HepG2 (cell line): ENCODE results near the gene FRMD8. TPM values are rescaled to one million over a fixed set of nuclear protein-coding genes. Genes with fewer than 3 reads are reported as not detected.

ENCODE experiments used
- BRCA1 ChIP-seq: sonication (generic); formaldehyde crosslinking; IDR thresholded peaks from 2 replicates; pipeline ENCODE4 v1.4.0; 2020; ENCODE audit warnings: missing genetic modification reagents
- CBX2 ChIP-seq, 2 experiments: fragments of 200-600 bp in 1 of 2; sonication (generic); formaldehyde crosslinking in 1 of 2; IDR thresholded peaks; 2 replicates each; pipeline versions ENCODE4 v1.7.0 to v1.8.1; 2018 to 2022; ENCODE audit warnings: low read depth in 2 of 2, low read length in 1 of 2, mild to moderate bottlenecking in 1 of 2, missing genetic modification reagents in 1 of 2
- EEA1 ChIP-seq: sonication (generic); formaldehyde crosslinking; IDR thresholded peaks from 2 replicates; pipeline ENCODE4 v1.5.1; 2020; ENCODE audit warnings: mild to moderate bottlenecking, missing genetic modification reagents, borderline replicate concordance
- ELF3 ChIP-seq: IDR thresholded peaks from 2 replicates; pipeline ENCODE4 v1.6.1; 2016; ENCODE audit warnings: missing genetic modification reagents, missing compliant biosample characterization
- MBNL3 ChIP-seq: fragments of 250-450 bp; sonication (Bioruptor Pico); conservative IDR thresholded peaks from 2 replicates; pipeline ENCODE4 v1.8.0; 2022; ENCODE audit warnings: mild to moderate bottlenecking, inconsistent platforms
- NAIF1 ChIP-seq: sonication (generic); formaldehyde crosslinking; IDR thresholded peaks from 2 replicates; pipeline ENCODE4 v1.5.0; 2020; ENCODE audit warnings: mild to moderate bottlenecking, missing genetic modification reagents, borderline replicate concordance
- NBN ChIP-seq: fragments of 450-650 bp; conservative IDR thresholded peaks from 2 replicates; pipeline ENCODE4 v1.6.1; 2017
- PLRG1 ChIP-seq: fragments of 450-650 bp; conservative IDR thresholded peaks from 2 replicates; pipeline ENCODE4 v1.6.1; 2016
- PRMT3 ChIP-seq: sonication (generic); formaldehyde crosslinking; IDR thresholded peaks from 2 replicates; pipeline ENCODE4 v1.8.1; 2022; ENCODE audit warnings: low read depth, mild to moderate bottlenecking, moderate library complexity, missing genetic modification reagents, borderline replicate concordance
- SNAI1 ChIP-seq: sonication (generic); formaldehyde crosslinking; IDR thresholded peaks from 2 replicates; pipeline ENCODE4 v1.5.0; 2020; ENCODE audit warnings: mild to moderate bottlenecking, missing genetic modification reagents, borderline replicate concordance
- SRF ChIP-seq: IDR thresholded peaks from 2 replicates; pipeline ENCODE4 v1.6.1; 2011; ENCODE audit warnings: mild to moderate bottlenecking, low read depth, low read length, moderate library complexity
- ZBTB8A ChIP-seq: sonication (generic); formaldehyde crosslinking; IDR thresholded peaks from 2 replicates; pipeline ENCODE4 v1.4.0; 2020; ENCODE audit warnings: mild to moderate bottlenecking, low read depth, missing genetic modification reagents, borderline replicate concordance
- ZNF136 ChIP-seq: sonication (generic); formaldehyde crosslinking; IDR thresholded peaks from 2 replicates; pipeline ENCODE4 v1.8.1; 2022; ENCODE audit warnings: low read depth, mild to moderate bottlenecking, moderate library complexity, missing genetic modification reagents
- ZNF235 ChIP-seq: sonication (generic); formaldehyde crosslinking; IDR thresholded peaks from 2 replicates; pipeline ENCODE4 v1.8.1; 2023; ENCODE audit warnings: mild to moderate bottlenecking, missing genetic modification reagents, borderline replicate concordance
- ZNF3 ChIP-seq: IDR thresholded peaks from 2 replicates; pipeline ENCODE4 v1.7.0; 2017; ENCODE audit warnings: inconsistent platforms
- ZNF326 ChIP-seq: sonication (generic); formaldehyde crosslinking; IDR thresholded peaks from 2 replicates; pipeline ENCODE4 v1.4.0; 2020; ENCODE audit warnings: missing genetic modification reagents, borderline replicate concordance
- ZNF354B ChIP-seq: sonication (generic); formaldehyde crosslinking; IDR thresholded peaks from 2 replicates; pipeline ENCODE4 v1.8.0; 2022; ENCODE audit warnings: mild to moderate bottlenecking, missing genetic modification reagents
- ZNF432 ChIP-seq: sonication (generic); formaldehyde crosslinking; IDR thresholded peaks from 2 replicates; pipeline ENCODE4 v1.5.0; 2020; ENCODE audit warnings: missing genetic modification reagents, mild to moderate bottlenecking, borderline replicate concordance
- ZNF567 ChIP-seq: sonication (generic); formaldehyde crosslinking; IDR thresholded peaks from 2 replicates; pipeline ENCODE4 v1.8.1; 2023; ENCODE audit warnings: mild to moderate bottlenecking, missing genetic modification reagents, borderline replicate concordance
- ZNF616 ChIP-seq: sonication (generic); formaldehyde crosslinking; IDR thresholded peaks from 2 replicates; pipeline ENCODE4 v1.5.0; 2020; ENCODE audit warnings: low read depth, mild to moderate bottlenecking, missing genetic modification reagents
- ZNF777 ChIP-seq: sonication (generic); formaldehyde crosslinking; IDR thresholded peaks from 2 replicates; pipeline ENCODE4 v1.4.0; 2020; ENCODE audit warnings: missing genetic modification reagents
- polyA plus RNA-seq, 8 experiments: library from polyadenylated mRNA; depleted of rRNA in 3 of 8; stranded (reverse) in 7 of 8; unstranded in 1 of 8; fragments of >200 nt; fragmentation: Illumina TruSeq in 4 of 8; extraction: Trizol in 4 of 8; gene quantifications; 2 replicates each; pipeline versions ENCODE4 v1.2.1 to v1.2.3, GENCODE V29; 2011 to 2016; ENCODE audit warnings: low read depth in 4 of 8, missing spikeins in 1 of 8, mixed read lengths in 1 of 8; ENCODE audit not compliant: insufficient read depth in 1 of 8
- total RNA-seq, 5 experiments: library from RNA; depleted of rRNA; stranded (reverse); fragments of >200 nt; fragmentation: Illumina TruSeq; extraction: Trizol; gene quantifications; 2 replicates each; pipeline ENCODE4 v1.2.3, GENCODE V29; 2016; ENCODE audit warnings: low read depth in 1 of 5
- TF ChIP-seq, protein P1 (sequence below): sonication (generic); formaldehyde crosslinking; IDR thresholded peaks from 2 replicates; pipeline ENCODE4 v1.5.1; 2020; ENCODE audit warnings: missing genetic modification reagents, mild to moderate bottlenecking, borderline replicate concordance
- TF ChIP-seq, protein P2 (sequence below): sonication (generic); formaldehyde crosslinking; IDR thresholded peaks from 2 replicates; pipeline ENCODE4 v1.9.0; 2021; ENCODE audit warnings: missing genetic modification reagents, borderline replicate concordance
- TF ChIP-seq, protein P3 (sequence below): sonication (generic); formaldehyde crosslinking; IDR thresholded peaks from 2 replicates; pipeline ENCODE4 v1.4.0; 2020; ENCODE audit warnings: missing genetic modification reagents; ENCODE audit errors: not compliant biosample characterization

FRMD8 gene
- total and polyA plus RNA-seq, 2 of the 13 experiments (the other 11 are each of a cell fraction or from before 2014, with no cell fraction given), result 5.8 to 20.6 TPM

DNA sequence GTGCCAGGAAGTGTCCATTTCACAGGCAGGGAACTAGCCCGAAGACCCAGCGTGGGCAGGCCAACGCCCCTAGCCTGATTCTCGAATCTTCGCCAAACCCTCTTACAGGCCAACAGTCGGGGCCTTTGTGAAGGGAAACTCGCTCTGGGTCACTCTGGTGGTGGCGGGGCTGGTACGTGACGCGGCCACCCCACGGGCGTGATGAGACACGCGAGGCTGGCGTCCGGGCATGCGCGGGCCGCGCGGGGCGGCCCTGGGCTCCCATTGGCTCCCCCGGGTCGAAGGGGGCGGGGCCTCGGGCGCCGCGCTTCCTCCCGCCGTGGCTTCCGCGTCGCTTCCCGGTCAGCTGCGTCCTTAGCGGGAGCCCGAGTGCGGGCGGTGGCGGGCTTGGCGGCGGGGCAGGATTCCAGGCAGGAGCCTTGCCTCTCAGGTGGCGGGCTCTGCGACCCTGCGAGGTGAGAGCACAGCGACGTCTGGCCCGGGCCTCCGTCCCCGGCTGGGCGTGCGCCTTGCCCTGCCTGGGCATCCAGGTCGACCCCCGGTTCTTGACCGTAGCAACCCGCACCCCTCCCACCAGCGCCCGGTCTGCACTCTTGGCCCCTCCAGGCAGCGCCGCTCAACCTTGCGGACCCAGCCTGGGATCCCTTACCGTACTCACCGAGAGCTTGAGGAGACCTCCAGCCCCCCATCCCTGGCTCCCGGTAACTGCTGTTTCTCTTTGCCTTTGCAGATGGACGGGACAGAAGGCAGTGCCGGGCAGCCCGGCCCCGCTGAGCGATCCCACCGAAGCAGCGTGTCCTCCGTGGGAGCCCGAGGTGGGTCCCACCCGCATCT, at the start of gene FRMD8 (continued):
- TF ChIP-seq ZNF777 (CRISPR knock-in tag) (no peak), ELF3 (CRISPR knock-in tag) (peak; percentile 83), ZNF326 (CRISPR knock-in tag) (no peak), SRF (no peak), ZNF235 (0 out of 2 replicates have a peak, but pooled peaks have one; percentile 59), EEA1 (CRISPR knock-in tag) (peak; percentile 47; the same call in 1 of the 2 replicates), CBX2 (IDR thresholded peaks at IDR 0.05; ENCODE audit: low read depth, low read length) (no peak), CBX2 (CRISPR knock-in tag; IDR thresholded peaks at IDR 0.05; ENCODE audit: low read depth) (no peak; the same call in 1 of the 2 replicates), ZBTB8A (CRISPR knock-in tag) (no peak), ZNF616 (no peak; the same call in 1 of the 2 replicates), BRCA1 (CRISPR knock-in tag) (no peak), ZNF136 (CRISPR knock-in tag) (no peak), NAIF1 (CRISPR knock-in tag) (no peak), PLRG1 (no peak), ZNF567 (CRISPR knock-in tag) (peak; percentile 64; the same call in 1 of the 2 replicates), ZNF354B (no peak), ZNF3 (CRISPR knock-in tag) (no peak), MBNL3 (no peak), NBN (no peak), PRMT3 (no peak), ZNF432 (CRISPR knock-in tag) (no peak), SNAI1 (CRISPR knock-in tag) (no peak)
- TF ChIP-seq, protein P1, sequence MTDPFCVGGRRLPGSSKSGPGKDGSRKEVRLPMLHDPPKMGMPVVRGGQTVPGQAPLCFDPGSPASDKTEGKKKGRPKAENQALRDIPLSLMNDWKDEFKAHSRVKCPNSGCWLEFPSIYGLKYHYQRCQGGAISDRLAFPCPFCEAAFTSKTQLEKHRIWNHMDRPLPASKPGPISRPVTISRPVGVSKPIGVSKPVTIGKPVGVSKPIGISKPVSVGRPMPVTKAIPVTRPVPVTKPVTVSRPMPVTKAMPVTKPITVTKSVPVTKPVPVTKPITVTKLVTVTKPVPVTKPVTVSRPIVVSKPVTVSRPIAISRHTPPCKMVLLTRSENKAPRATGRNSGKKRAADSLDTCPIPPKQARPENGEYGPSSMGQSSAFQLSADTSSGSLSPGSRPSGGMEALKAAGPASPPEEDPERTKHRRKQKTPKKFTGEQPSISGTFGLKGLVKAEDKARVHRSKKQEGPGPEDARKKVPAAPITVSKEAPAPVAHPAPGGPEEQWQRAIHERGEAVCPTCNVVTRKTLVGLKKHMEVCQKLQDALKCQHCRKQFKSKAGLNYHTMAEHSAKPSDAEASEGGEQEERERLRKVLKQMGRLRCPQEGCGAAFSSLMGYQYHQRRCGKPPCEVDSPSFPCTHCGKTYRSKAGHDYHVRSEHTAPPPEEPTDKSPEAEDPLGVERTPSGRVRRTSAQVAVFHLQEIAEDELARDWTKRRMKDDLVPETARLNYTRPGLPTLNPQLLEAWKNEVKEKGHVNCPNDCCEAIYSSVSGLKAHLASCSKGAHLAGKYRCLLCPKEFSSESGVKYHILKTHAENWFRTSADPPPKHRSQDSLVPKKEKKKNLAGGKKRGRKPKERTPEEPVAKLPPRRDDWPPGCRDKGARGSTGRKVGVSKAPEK (CRISPR knock-in tag), result no peak
- TF ChIP-seq, protein P2, sequence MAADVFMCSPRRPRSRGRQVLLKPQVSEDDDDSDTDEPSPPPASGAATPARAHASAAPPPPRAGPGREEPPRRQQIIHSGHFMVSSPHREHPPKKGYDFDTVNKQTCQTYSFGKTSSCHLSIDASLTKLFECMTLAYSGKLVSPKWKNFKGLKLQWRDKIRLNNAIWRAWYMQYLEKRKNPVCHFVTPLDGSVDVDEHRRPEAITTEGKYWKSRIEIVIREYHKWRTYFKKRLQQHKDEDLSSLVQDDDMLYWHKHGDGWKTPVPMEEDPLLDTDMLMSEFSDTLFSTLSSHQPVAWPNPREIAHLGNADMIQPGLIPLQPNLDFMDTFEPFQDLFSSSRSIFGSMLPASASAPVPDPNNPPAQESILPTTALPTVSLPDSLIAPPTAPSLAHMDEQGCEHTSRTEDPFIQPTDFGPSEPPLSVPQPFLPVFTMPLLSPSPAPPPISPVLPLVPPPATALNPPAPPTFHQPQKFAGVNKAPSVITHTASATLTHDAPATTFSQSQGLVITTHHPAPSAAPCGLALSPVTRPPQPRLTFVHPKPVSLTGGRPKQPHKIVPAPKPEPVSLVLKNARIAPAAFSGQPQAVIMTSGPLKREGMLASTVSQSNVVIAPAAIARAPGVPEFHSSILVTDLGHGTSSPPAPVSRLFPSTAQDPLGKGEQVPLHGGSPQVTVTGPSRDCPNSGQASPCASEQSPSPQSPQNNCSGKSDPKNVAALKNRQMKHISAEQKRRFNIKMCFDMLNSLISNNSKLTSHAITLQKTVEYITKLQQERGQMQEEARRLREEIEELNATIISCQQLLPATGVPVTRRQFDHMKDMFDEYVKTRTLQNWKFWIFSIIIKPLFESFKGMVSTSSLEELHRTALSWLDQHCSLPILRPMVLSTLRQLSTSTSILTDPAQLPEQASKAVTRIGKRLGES (CRISPR knock-in tag), result no peak
- TF ChIP-seq, protein P3, sequence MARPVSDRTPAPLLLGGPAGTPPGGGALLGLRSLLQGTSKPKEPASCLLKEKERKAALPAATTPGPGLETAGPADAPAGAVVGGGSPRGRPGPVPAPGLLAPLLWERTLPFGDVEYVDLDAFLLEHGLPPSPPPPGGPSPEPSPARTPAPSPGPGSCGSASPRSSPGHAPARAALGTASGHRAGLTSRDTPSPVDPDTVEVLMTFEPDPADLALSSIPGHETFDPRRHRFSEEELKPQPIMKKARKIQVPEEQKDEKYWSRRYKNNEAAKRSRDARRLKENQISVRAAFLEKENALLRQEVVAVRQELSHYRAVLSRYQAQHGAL (CRISPR knock-in tag), result no peak
